HUES64 (cell line): Measurements from ENCODE around the gene WDR87. TPM values are rescaled to one million over a fixed set of nuclear protein-coding genes. Genes with fewer than 3 reads are reported as not detected.

ENCODE experiments used
- H3K27ac ChIP-seq: 2 replicates; pipeline ENCODE4 v1.7.0; 2013; ENCODE audit warnings: low read depth, low read length, inconsistent platforms
- H3K27me3 ChIP-seq: 2 replicates; pipeline ENCODE4 v1.6.1; 2013; ENCODE audit warnings: mild to moderate bottlenecking, low read length; ENCODE audit not compliant: insufficient read depth
- H3K36me3 ChIP-seq: 2 replicates; pipeline ENCODE4 v1.6.1; 2013; ENCODE audit warnings: mild to moderate bottlenecking, low read length; ENCODE audit not compliant: insufficient read depth
- H3K4me1 ChIP-seq: 2 replicates; pipeline ENCODE4 v1.6.1; 2013; ENCODE audit warnings: mild to moderate bottlenecking, low read length, moderate library complexity; ENCODE audit not compliant: insufficient read depth
- H3K4me3 ChIP-seq: 2 replicates; pipeline ENCODE4 v1.5.1; 2013; ENCODE audit warnings: mild to moderate bottlenecking, low read length, moderate library complexity
- H3K9ac ChIP-seq: 2 replicates; pipeline ENCODE4 v1.6.1; 2013; ENCODE audit warnings: mild to moderate bottlenecking, low read depth, low read length
- H3K9me3 ChIP-seq: 2 replicates; pipeline ENCODE4 v1.6.1; 2013; ENCODE audit warnings: low read depth, low read length; ENCODE audit not compliant: insufficient read depth
- WGBS: fragments of 150-250, 120-280 bp; methylation state at CpG from one replicate; pipeline ENCODE4 v1.1.7; 2013; ENCODE audit warnings: missing lambda C conversion rate; 5-methylcytosine and 5-hydroxymethylcytosine counted together
- polyA plus RNA-seq, 2 experiments: library from polyadenylated mRNA; stranded (reverse); fragments of 50-300 nt; gene quantifications; one replicate each; pipeline ENCODE4 v1.2.3, GENCODE V29; 2013

Gene WDR87
- not detected for polyA plus RNA-seq (2013, experiment 1 of 2)
- polyA plus RNA-seq (2013, experiment 2 of 2), result not detected

GRCh38 chr19:37905946-37906868 is at the start of gene WDR87:
Gene WDR87 (minus strand): TSS chr19:37906594. CDS start chr19:37898239, 8,355 bp downstream.
- Histone ChIP-seq H3K9me3 (no peaks in the 10 kb centered on the region), H3K4me3 (peak within 1 kb of the TSS; percentile 91), H3K27ac (peak within 1 kb of the TSS; percentile 85), H3K4me1 (peaks cover 20% of the 10 kb centered on the region), H3K36me3 (no peaks in the 10 kb centered on the region), H3K9ac (peak within 1 kb of the TSS; percentile 77), H3K27me3 (no peaks in the 10 kb centered on the region)
- 5% methylated on average over 63 of the region's 63 CpGs for WGBS

- Histone ChIP-seq H3K9ac (no peak overlapping the region), H3K9me3 (0 out of 2 replicates have a peak, but pooled peaks cover 2% of the 10 kb centered on the region), H3K4me1 (peaks cover 25% of the 10 kb centered on the region), H3K27me3 (no peaks in the 10 kb centered on the region), H3K4me3 (no peak overlapping the region), H3K27ac (no peak overlapping the region), H3K36me3 (no peaks in the 10 kb centered on the region)
- 98% methylated on average over 8 of the region's 8 CpGs for WGBS
Measured at GRCh38 chr19:37955986-37956385, 49.6 kb upstream of the WDR87 start.

DNA sequence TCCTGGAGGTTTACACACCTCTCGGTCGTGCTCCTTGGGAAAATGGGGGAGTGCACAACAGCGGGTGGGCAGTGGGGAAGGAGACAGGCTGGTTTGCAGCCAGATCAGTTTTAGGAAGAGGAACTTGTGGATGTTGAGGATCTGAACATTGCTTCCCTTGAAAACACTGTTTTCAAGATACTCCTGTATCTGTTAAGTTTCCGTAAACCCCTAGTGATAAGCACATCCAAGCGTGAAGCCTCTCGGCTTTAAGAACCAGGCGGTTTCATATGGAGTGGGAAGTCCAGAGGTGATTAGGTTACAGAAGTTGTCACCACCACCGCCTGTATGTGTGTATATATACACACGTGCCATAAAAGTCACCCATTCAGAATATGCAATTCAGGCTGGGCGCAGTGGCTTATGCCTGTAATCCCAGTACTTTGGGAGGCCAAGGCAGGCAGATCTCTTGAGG is 48.1 kb upstream of the WDR87 start:
- Histone ChIP-seq H3K27me3 (no peaks in the 10 kb centered on the region), H3K9ac (0 out of 2 replicates have a peak overlapping the region, but pooled peaks have one; percentile 7), H3K36me3 (no peaks in the 10 kb centered on the region), H3K4me3 (no peak overlapping the region), H3K9me3 (0 out of 2 replicates have a peak, but pooled peaks cover 2% of the 10 kb centered on the region), H3K4me1 (peaks cover 25% of the 10 kb centered on the region), H3K27ac (peak overlapping the region; percentile 73; the same call in 1 of the 2 replicates)
- 88% methylated on average over 10 of the region's 10 CpGs for WGBS

DNA sequence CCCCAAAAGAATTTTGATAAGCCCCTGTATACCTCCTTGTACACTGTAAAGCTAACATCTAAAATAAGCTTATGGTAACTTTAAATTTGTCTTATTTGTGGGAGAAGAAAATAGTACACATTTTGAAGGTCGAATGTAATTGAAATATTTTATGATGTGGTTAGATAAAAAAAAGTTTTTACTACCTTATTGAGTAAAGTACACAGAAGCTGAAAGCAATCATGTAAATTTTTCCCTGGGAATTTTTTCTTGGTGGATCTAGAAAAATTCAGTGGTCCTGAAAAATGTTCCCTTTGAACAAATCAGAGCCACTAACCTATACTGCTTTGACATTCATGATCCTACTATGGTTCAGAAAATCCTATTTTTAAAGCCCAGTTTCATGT is 47.5 kb upstream of the WDR87 start:
- 71% methylated on average over 1 of the region's 1 CpG for WGBS
- H3K27me3 ChIP-seq, result no peaks in the 10 kb centered on the region
- H3K9ac ChIP-seq, result peak overlapping the region; percentile 7; the same call in 1 of the 2 replicates
- H3K4me3 ChIP-seq, result no peak overlapping the region
- H3K36me3 ChIP-seq, result no peaks in the 10 kb centered on the region
- H3K9me3 ChIP-seq, result 0 out of 2 replicates have a peak, but pooled peaks cover 2% of the 10 kb centered on the region
- peaks cover 25% of the 10 kb centered on the region for H3K4me1 ChIP-seq
- peak overlapping the region; percentile 73; the same call in 1 of the 2 replicates for H3K27ac ChIP-seq

GRCh38 chr19:37953171-37953917 is 47.0 kb upstream of the WDR87 start:
- Histone ChIP-seq H3K9ac (peak overlapping the region; percentile 7; the same call in 1 of the 2 replicates), H3K27me3 (no peaks in the 10 kb centered on the region), H3K4me3 (no peak overlapping the region), H3K4me1 (peaks cover 25% of the 10 kb centered on the region), H3K36me3 (no peaks in the 10 kb centered on the region), H3K9me3 (0 out of 2 replicates have a peak, but pooled peaks cover 2% of the 10 kb centered on the region), H3K27ac (peak overlapping the region; percentile 73; the same call in 1 of the 2 replicates)
- WGBS, result 63% methylated on average over 11 of the region's 11 CpGs

DNA sequence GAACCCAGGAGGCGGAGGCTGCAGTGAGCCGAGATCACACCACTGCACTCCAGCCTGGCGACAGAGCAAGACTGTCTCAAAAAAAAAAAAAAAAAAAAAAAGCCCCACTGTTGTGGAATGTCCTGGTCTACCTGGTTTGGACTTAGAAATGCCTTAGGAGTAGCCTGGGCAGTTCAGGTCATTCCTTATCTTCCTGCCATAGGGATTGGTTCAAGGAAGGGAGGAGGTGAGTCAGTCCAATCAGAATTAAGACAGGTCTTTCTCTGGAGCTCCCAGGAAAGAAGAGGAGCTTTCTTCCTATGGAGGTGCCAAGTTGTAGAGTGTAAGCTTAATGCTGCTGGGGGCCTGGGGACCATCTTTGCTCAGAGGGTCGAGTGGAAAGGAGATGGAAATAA is 45.4 kb upstream of the WDR87 start:
- Histone ChIP-seq H3K27ac (no peak overlapping the region), H3K27me3 (no peaks in the 10 kb centered on the region), H3K9me3 (no peaks in the 10 kb centered on the region), H3K4me1 (peaks cover 25% of the 10 kb centered on the region), H3K9ac (no peak overlapping the region), H3K4me3 (no peak overlapping the region), H3K36me3 (no peaks in the 10 kb centered on the region)
- 94% methylated on average over 4 of the region's 4 CpGs for WGBS

DNA sequence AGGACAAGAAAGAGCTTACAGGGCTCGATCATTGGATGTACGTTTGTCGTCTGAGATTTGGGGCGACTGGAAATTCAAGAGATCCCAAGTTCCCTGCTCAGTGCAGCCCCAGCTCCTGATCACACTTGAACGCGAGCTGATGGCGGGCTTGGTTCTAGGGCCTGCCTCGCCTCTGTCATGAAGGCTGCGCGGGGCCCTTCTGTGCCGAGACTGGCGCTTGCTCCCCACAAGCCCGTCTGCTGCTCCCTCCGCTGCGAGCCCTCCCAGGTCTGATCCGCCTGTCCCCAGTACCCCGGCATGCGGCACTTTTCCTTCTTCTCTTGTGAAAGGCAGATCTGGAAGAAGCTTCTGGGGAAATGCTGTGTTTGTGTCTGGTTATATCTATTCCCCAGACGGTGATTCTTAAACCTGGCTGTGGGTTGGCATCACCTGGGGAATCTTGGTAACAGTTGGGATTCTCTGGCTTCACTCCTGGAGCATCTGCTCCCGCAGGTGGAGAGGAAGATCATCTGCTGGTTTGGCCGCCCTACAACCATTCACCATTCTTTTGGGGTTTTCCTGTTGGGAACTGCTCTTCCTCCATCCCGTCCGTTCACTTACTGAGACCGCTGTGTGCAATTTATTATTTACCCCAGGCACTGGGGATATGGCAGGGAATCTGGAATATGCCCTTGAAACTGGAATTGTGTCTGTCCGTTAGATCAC is 44.2 kb upstream of the WDR87 start:
- no peaks in the 10 kb centered on the region for H3K9me3 ChIP-seq
- WGBS, result 96% methylated on average over 25 of the region's 25 CpGs
- H3K27me3 ChIP-seq, result no peaks in the 10 kb centered on the region
- no peak overlapping the region for H3K27ac ChIP-seq
- H3K4me1 ChIP-seq, result peaks cover 25% of the 10 kb centered on the region
- H3K36me3 ChIP-seq, result no peaks in the 10 kb centered on the region
- H3K9ac ChIP-seq, result no peak overlapping the region
- H3K4me3 ChIP-seq, result no peak overlapping the region

- Histone ChIP-seq H3K36me3 (no peaks in the 10 kb centered on the region), H3K9me3 (no peaks in the 10 kb centered on the region), H3K27ac (no peak overlapping the region), H3K27me3 (no peaks in the 10 kb centered on the region), H3K9ac (no peak overlapping the region), H3K4me3 (no peak overlapping the region), H3K4me1 (peaks cover 12% of the 10 kb centered on the region)
- WGBS, result 94% methylated on average over 5 of the region's 6 CpGs
Measured at GRCh38 chr19:37948362-37948761, 42.0 kb upstream of the WDR87 start.

GRCh38 chr19:37947778-37948177 is 41.4 kb upstream of the WDR87 start:
- no peak overlapping the region for H3K9ac ChIP-seq
- no peak overlapping the region; the same call in 1 of the 2 replicates for H3K27ac ChIP-seq
- H3K36me3 ChIP-seq, result no peaks in the 10 kb centered on the region
- WGBS, result 95% methylated on average over 5 of the region's 5 CpGs
- H3K9me3 ChIP-seq, result no peaks in the 10 kb centered on the region
- peaks cover 6% of the 10 kb centered on the region; the same call in 1 of the 2 replicates for H3K4me1 ChIP-seq
- H3K27me3 ChIP-seq, result no peaks in the 10 kb centered on the region
- H3K4me3 ChIP-seq, result no peak overlapping the region

GRCh38 chr19:37946132-37946531 is 39.7 kb upstream of the WDR87 start:
- H3K27ac ChIP-seq, result no peak overlapping the region
- no peaks in the 10 kb centered on the region for H3K27me3 ChIP-seq
- H3K4me3 ChIP-seq, result no peak overlapping the region
- H3K4me1 ChIP-seq, result 0 out of 2 replicates have a peak, but pooled peaks cover 3% of the 10 kb centered on the region
- H3K9me3 ChIP-seq, result no peaks in the 10 kb centered on the region
- H3K36me3 ChIP-seq, result no peaks in the 10 kb centered on the region
- WGBS, result 86% methylated on average over 3 of the region's 6 CpGs
- H3K9ac ChIP-seq, result no peak overlapping the region
